ENCODE results near the gene PRR23E.

The PRR23E gene

DNA sequence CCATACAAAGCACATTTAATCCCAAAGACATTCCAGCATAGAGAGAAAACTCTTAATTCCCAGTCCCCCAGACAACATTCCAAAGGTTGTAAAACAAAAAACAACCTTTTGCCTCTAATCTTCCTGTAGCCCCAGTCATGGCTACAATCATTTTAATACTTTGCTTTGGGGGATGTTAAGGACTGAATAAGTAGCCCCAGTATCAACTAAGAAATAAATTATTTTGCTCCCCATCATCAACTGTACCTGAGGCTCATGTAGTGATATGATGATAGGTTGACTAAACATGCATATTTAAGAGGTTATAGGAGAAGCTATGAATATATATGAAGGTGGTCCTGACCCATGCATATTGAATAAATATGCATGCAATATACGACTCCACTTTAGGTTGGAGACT lies 54.4 kb downstream of the PRR23E start:
- no peak for DNase-seq (ENCODE audit: low read depth)
- no peak for TF ChIP-seq CTCF (conservative IDR thresholded peaks at IDR 0.05; ENCODE audit: low read length)

More for the DNA sequence above, 54.4 kb downstream of the PRR23E start:
- H3K4me3 ChIP-seq (ENCODE audit: low read length) = no peak overlapping the region
